Heart right ventricle (tissue), 16 donors: Measurements from ENCODE around the gene CHFR. TPM values are rescaled to one million over a fixed set of nuclear protein-coding genes. Genes with fewer than 3 reads are reported as not detected.

ENCODE experiments used
- ATAC-seq, 8 donors: fragments of 200-7000 bp; cut with Tn5 transposase; one replicate each; pipeline ENCODE4 v1.9.1; 2020; ENCODE audit warnings: mild to moderate bottlenecking in 8 of 8, moderate library complexity in 8 of 8, moderate number of reproducible peaks in 1 of 8
- DNase-seq, 2 donors: peaks; one replicate each; pipeline ENCODE4 v3.0.0-alpha.2; 2020
- H3K27ac ChIP-seq, 10 donors: fragments of 200-600 bp; sonication (generic) in 2 of 10; one replicate each; pipeline versions ENCODE4 v1.5.0 to v1.8.0; 2020 to 2022; ENCODE audit warnings: mild to moderate bottlenecking in 3 of 10
- H3K27me3 ChIP-seq, 7 donors: fragments of 200-600 bp; one replicate each; pipeline ENCODE4 v1.8.0; 2021 to 2022; ENCODE audit warnings: mild to moderate bottlenecking in 2 of 7
- H3K36me3 ChIP-seq, 9 donors: fragments of 200-600 bp; sonication (generic) in 1 of 9; one replicate each; pipeline versions ENCODE4 v1.5.0 to v1.8.0; 2020 to 2022; ENCODE audit warnings: mild to moderate bottlenecking in 2 of 9
- H3K4me1 ChIP-seq, 9 donors: fragments of 200-600 bp; sonication (generic) in 1 of 9; one replicate each; pipeline versions ENCODE4 v1.5.0 to v1.8.0; 2020 to 2022; ENCODE audit warnings: mild to moderate bottlenecking in 4 of 9
- H3K4me3 ChIP-seq, 10 donors: fragments of 200-600 bp; sonication (generic) in 2 of 10; one replicate each; pipeline versions ENCODE4 v1.5.0 to v1.8.0; 2020 to 2022; ENCODE audit warnings: mild to moderate bottlenecking in 7 of 10, moderate library complexity in 2 of 10
- H3K9me3 ChIP-seq, 11 donors: fragments of 200-600 bp in 10 of 11; sonication (generic) in 2 of 11; one replicate each; pipeline versions ENCODE4 v1.5.0 to v1.8.0; 2013 to 2022; ENCODE audit warnings: mild to moderate bottlenecking in 2 of 11, control low read depth in 1 of 11, moderate library complexity in 1 of 11
- CTCF ChIP-seq, 9 donors: fragments of 200-600 bp; sonication (generic) in 2 of 9; IDR thresholded peaks; one replicate each; pipeline versions ENCODE4 v1.5.0 to v1.8.0; 2021 to 2022; ENCODE audit warnings: antibody characterized with exemption in 9 of 9, mild to moderate bottlenecking in 5 of 9, moderate library complexity in 1 of 9
- WGBS, 2 donors: extraction: QIAGEN DNeasy Blood & Tissue Kit; methylation state at CpG; one replicate each; pipeline ENCODE4 v1.1.7; 2013; ENCODE audit warnings: inconsistent platforms in 1 of 2; 5-methylcytosine and 5-hydroxymethylcytosine counted together
- intact Hi-C, 10 donors: fragments of 100-400 bp; cut with DNase I; formaldehyde crosslinking; loops; one replicate each; pipeline versions ENCODE4 v1.11.1 to v1.14.2; 2022
- polyA plus RNA-seq, 2 donors: library from polyadenylated mRNA; stranded (reverse); fragments of 200-250 nt; gene quantifications; one replicate each; pipeline ENCODE4 v1.2.3, GENCODE V29; 2013
- total RNA-seq, 10 donors: library from RNA; stranded (reverse); fragmentation: NEBNext Ultra II Directional in 3 of 10; extraction: Animal tissue kit (Norgen Biotek cat#: 25700) in 3 of 10; gene quantifications; one replicate each; pipeline versions ENCODE4 v1.2.1 to v1.2.4, GENCODE V29; 2021 to 2023
- donor health status: Arrhythmogenic right ventricular cardiomyopathy.
- donor health status: ischemic (EF 13 %, LVEDD 7.1; RV severe dilation, severe dysfunction).
- donor health status: healthy with polysubstance abuse.
- donor health status: DM: no; HTN: yes; CAD: no.
- donor health status: DM: no; HTN: no; CAD: no.
- donor health status: ischemic (EF 25% LVEDD 6.9; RV normal size, moderate dysfunction).
- donor health status: ischemic (EF 25% LVEDD 5.7; RV mildly dilated, moderate dysfunction).
- donor health status: healthy.
- donor health status: DM: yes; HTN: yes; CAD: no.
- donor health status: Ischemic cardiomyopathy.
- donor health status: ischemic (EF 35%, LVEDD 5.7; RV mildly dilated, moderate dysfunction).
- donor health status: nonischemic (EF 11% LVEDD 7.7; RV severe dilation, severe dysfunction).
- donor health status: DM: yes; HTN: yes; CAD: no.
- donor health status: PGD.
- donor health status: ischemic (EF 29% LVEDD 5.4; RV normal size, mild dysfunction).
- donor health status: nonischemic (EF 23%, LVEDD 6.1; RV moderate dilation, normal function).

Gene CHFR
- total and polyA plus RNA-seq, 12 donors = 10.2 to 27.2 (median 15.0) TPM

- no peaks in the 10 kb centered on the region for H3K9me3 ChIP-seq
- ATAC-seq (no peak), DNase-seq (no peak)
- H3K36me3 ChIP-seq = peaks cover 0 to 43% (median 3%) of the 10 kb centered on the region in 9 donors
- no peak overlapping the region for H3K27ac ChIP-seq
- WGBS, 2 donors = 59 to 67% methylated on average over 5 of the region's 5 CpGs
- no peak for TF ChIP-seq CTCF (IDR thresholded peaks at IDR 0.05)
- no peak overlapping the region for H3K4me3 ChIP-seq
- intact Hi-C loops = no loop called here
- H3K27me3 ChIP-seq = no peaks in the 10 kb centered on the region
- H3K4me1 ChIP-seq = peaks cover 0 to 16% (median 3%) of the 10 kb centered on the region in 9 donors
Observed at GRCh38 chr12:132834181-132834711, 53.2 kb downstream of the CHFR start.

- no peak for ATAC-seq
- no peak for TF ChIP-seq CTCF (IDR thresholded peaks at IDR 0.05)
- intact Hi-C loops = no loop called here
- Histone ChIP-seq H3K27ac (no peak overlapping the region), H3K4me1 (peaks cover 0 to 16% (median 4%) of the 10 kb centered on the region in 9 donors), H3K9me3 (no peaks in the 10 kb centered on the region), H3K4me3 (no peak overlapping the region), H3K36me3 (peaks cover 0 to 36% (median 3%) of the 10 kb centered on the region in 9 donors), H3K27me3 (no peaks in the 10 kb centered on the region)
- no peak for DNase-seq
- WGBS, 2 donors = 95 to 96% methylated on average over 8 of the region's 8 CpGs
Observed at GRCh38 chr12:132833341-132833740, 54.1 kb downstream of the CHFR start.

- Histone ChIP-seq H3K4me3 (no peak overlapping the region), H3K4me1 (peaks cover 0 to 20% (median 13%) of the 10 kb centered on the region in 9 donors), H3K27ac (no peak overlapping the region), H3K27me3 (no peaks in the 10 kb centered on the region), H3K36me3 (peaks cover 0 to 41% (median 3%) of the 10 kb centered on the region in 9 donors), H3K9me3 (no peaks in the 10 kb centered on the region)
- TF ChIP-seq CTCF (IDR thresholded peaks at IDR 0.05) = no peak
- intact Hi-C loops = no loop called here
- 92 to 94% methylated on average over 11 of the region's 11 CpGs for WGBS, 2 donors
- DNase-seq = no peak
- ATAC-seq = no peak
Observed at GRCh38 chr12:132831771-132832170, 55.6 kb downstream of the CHFR start.

DNA sequence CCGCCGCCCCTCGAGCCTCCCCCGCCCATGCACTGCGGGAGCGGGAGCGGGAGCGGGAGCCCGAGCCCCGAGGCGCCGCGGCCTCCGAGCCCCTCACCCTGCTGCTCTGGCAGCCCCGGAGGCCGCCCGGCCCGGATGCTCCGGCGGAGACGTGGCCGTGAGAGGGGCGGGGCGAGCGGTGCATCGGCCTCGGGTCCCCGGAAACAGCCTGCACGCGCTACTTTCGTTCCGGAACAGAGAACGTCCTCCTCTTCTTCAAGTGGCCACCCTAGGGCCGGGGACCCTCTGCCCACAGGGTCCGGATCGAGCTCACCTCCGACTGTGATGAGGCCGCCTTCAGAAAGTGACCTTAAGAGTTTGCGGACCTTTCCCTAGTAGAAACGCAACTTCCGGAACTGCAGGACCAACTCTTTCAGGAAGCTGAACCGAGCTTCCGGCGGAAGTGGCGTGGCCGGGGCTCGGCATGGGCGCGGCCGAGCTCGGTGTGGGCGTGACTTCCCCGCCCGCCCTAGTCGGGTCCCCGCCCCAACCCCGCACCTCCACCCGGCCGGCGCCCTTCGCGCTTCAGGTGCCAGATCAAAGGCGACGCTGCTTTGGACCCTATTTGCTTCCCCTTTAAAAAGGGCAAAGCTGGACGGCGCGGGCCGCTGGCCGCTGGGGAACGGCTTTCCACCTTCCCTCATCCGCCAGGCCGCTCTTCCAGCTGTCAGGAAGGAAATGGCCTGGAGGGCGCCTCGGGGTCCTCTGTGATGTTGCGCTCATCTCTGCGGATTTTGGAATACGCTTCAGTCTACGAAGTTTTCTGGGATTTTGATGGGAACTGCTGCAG lies 58.5 kb downstream of the CHFR start, which contains the start of gene GOLGA3:
TSS of gene GOLGA3 (minus strand) at position 164 of the 829 bp plus-strand sequence. CDS start 6,741 bp downstream, outside the sequence.
- TF ChIP-seq CTCF (IDR thresholded peaks at IDR 0.05) = no peak
- H3K4me3 ChIP-seq = peak within 1 kb of the TSS; percentile 34 to 98 (median 80)
- peak within 1 kb of the TSS; percentile 91 to 99 (median 96) for H3K27ac ChIP-seq
- peaks cover 0 to 57% (median 14%) of the 10 kb centered on the region in 9 donors for H3K36me3 ChIP-seq
- DNase-seq (peak; percentile 93 to 94), ATAC-seq (peak; percentile 96 to 99 (median 98))
- H3K9me3 ChIP-seq = no peaks in the 10 kb centered on the region
- H3K27me3 ChIP-seq = no peaks in the 10 kb centered on the region
- intact Hi-C loops = loop anchor here in 2 of 10 donors (2.0 to 10.0 kb wide), 3 partner anchors 54 to 337 kb away; partner anchors contain the start of genes CHFR (in 1 of the 2) and FBRSL1 (in 1 of the 2)
- 3 to 5% methylated on average over 48 to 78 of the region's 78 CpGs for WGBS, 2 donors
- H3K4me1 ChIP-seq = peaks cover 0 to 29% (median 22%) of the 10 kb centered on the region in 9 donors
